Parathyroid adenoma (tissue), 2 donors: ENCODE results near the gene RNF19B.

Experiments
- H2AFZ ChIP-seq: fragments of 300-600 bp; sonication (generic); one replicate; pipeline ENCODE4 v1.7.0; 2017; ENCODE audit warnings: antibody characterized with exemption, mild to moderate bottlenecking
- H3K27ac ChIP-seq: fragments of 300-600 bp; sonication (generic); one replicate; pipeline ENCODE4 v1.7.0; 2017
- H3K27me3 ChIP-seq: fragments of 300-600 bp; sonication (generic); one replicate; pipeline ENCODE4 v1.7.0; 2017; ENCODE audit warnings: low read length; ENCODE audit not compliant: control insufficient read depth, insufficient read depth
- H3K36me3 ChIP-seq: fragments of 300-600 bp; sonication (generic); one replicate; pipeline ENCODE4 v1.7.0; 2017; ENCODE audit warnings: low read length; ENCODE audit not compliant: control insufficient read depth, insufficient read depth
- H3K4me1 ChIP-seq: fragments of 300-600 bp; sonication (generic); one replicate; pipeline ENCODE4 v1.7.0; 2017; ENCODE audit warnings: control low read depth
- H3K4me2 ChIP-seq: fragments of 300-600 bp; sonication (generic); one replicate; pipeline ENCODE4 v1.7.0; 2017; ENCODE audit warnings: low read length
- H3K4me3 ChIP-seq: fragments of 300-600 bp; sonication (generic); one replicate; pipeline ENCODE4 v1.7.0; 2017; ENCODE audit warnings: low read depth, low read length
- H3K79me2 ChIP-seq: fragments of 300-600 bp; sonication (generic); one replicate; pipeline ENCODE4 v1.7.0; 2017; ENCODE audit warnings: control low read depth
- H3K9ac ChIP-seq: fragments of 300-600 bp; sonication (generic); one replicate; pipeline ENCODE4 v1.7.0; 2017; ENCODE audit warnings: mild to moderate bottlenecking
- H3K9me3 ChIP-seq: fragments of 300-600 bp; sonication (generic); one replicate; pipeline ENCODE4 v1.7.0; 2017; ENCODE audit warnings: low read length; ENCODE audit not compliant: control insufficient read depth
- TF ChIP-seq, protein P1 (sequence below): fragments of 300-600 bp; sonication (generic); IDR thresholded peaks from one replicate; pipeline ENCODE4 v1.7.0; 2017; ENCODE audit warnings: antibody characterized with exemption, mild to moderate bottlenecking
- donor health status: primary hyperparathyroidism.

The RNF19B gene

DNA sequence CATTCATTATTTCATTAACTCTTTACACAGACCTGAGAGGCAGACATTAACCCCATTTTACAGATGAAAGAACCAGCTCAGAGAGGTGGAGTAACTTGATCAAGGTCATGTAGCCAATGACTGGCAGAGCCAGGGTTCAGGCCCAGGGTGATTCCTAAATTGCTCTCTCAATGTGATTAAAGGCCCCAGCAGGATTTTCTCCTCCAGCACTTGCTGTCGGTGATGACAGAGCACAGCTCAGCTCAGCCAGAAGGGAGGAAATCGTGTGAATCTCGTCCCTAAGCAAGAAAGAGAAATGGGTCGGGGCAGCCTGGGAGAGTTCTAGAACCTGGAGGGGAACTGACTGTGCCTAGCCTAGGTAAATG is 19.5 kb upstream of the RNF19B start:
- H3K79me2 ChIP-seq: no peaks in the 10 kb centered on the region
- no peak overlapping the region for H3K9ac ChIP-seq
- no peak overlapping the region for H3K27ac ChIP-seq
- H3K4me3 ChIP-seq: no peak overlapping the region
- H3K9me3 ChIP-seq: no peaks in the 10 kb centered on the region
- H3K36me3 ChIP-seq: no peaks in the 10 kb centered on the region
- H3K27me3 ChIP-seq: no peaks in the 10 kb centered on the region
- H3K4me1 ChIP-seq: no peaks in the 10 kb centered on the region
- TF ChIP-seq, protein P1, sequence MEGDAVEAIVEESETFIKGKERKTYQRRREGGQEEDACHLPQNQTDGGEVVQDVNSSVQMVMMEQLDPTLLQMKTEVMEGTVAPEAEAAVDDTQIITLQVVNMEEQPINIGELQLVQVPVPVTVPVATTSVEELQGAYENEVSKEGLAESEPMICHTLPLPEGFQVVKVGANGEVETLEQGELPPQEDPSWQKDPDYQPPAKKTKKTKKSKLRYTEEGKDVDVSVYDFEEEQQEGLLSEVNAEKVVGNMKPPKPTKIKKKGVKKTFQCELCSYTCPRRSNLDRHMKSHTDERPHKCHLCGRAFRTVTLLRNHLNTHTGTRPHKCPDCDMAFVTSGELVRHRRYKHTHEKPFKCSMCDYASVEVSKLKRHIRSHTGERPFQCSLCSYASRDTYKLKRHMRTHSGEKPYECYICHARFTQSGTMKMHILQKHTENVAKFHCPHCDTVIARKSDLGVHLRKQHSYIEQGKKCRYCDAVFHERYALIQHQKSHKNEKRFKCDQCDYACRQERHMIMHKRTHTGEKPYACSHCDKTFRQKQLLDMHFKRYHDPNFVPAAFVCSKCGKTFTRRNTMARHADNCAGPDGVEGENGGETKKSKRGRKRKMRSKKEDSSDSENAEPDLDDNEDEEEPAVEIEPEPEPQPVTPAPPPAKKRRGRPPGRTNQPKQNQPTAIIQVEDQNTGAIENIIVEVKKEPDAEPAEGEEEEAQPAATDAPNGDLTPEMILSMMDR: no peak
- H3K4me2 ChIP-seq: no peak overlapping the region
- H2AFZ ChIP-seq: no peak overlapping the region

DNA sequence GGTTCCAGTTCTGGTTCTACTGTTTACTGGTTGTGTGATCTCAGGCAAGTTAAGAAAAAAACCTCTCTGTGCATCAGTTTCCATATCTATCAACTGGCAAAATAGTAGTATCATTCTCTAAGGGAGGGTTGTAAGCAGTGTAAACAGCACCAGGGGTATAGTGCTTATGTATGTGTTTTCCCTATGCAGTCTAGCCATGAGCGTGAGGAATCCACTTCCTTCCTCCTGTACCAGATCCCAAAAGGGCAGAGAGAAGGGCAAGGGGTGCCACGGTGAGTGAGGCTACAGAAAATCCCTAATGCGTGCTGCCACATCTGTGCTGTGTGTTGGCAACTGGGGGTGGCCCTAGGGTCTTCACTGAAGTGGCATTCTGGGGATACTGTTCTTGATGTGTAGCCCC is 18.4 kb upstream of the RNF19B start:
- Histone ChIP-seq H3K9ac (no peak overlapping the region), H3K27me3 (no peaks in the 10 kb centered on the region), H3K36me3 (no peaks in the 10 kb centered on the region), H2AFZ (no peak overlapping the region), H3K9me3 (no peaks in the 10 kb centered on the region), H3K27ac (no peak overlapping the region), H3K4me1 (no peaks in the 10 kb centered on the region), H3K4me2 (no peak overlapping the region), H3K4me3 (no peak overlapping the region), H3K79me2 (no peaks in the 10 kb centered on the region)
- TF ChIP-seq, protein P1: no peak

DNA sequence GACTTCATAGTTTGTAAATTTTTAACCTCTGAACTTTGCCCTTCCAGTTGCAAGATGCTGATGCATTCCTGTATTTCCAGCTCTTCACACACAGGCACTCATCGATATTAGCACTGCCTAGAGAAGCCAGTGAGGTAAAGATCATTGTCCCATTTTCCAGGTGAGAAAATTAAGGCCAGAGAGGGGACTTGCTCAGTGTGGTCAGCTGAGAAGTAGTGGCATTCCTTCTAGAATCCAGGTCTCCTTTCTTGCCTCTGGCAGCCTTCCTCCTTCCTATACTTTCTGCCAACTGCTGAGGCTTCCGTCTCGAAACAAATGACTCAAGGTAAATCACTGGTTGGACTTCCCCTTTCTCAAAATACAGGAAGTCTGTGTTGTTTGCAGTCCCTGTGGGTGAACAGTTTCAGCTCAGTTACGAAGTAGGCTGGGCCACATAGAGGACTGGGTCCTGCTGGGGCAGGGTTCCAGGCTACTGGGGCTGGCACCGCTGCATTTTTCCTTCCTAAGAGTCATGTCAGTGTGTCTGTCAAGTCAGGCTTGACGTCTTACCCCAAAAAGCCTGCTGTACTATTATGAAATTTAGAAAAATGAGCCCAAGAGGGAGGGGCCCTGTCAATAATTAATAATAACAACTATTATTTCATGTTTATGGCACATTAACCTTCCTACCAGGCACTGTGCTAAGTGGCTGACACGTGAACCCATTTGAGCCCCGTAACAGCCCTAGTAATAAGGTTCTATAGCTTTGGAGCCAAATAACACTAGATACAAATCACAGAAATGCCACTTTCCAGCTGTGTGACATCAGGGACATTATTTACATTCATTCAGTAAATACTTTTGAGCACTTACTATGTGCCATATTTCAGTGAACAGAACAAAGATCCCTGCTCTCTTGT is 16.6 kb upstream of the RNF19B start:
- Histone ChIP-seq H2AFZ (no peak overlapping the region), H3K9ac (no peak overlapping the region), H3K4me2 (peak overlapping the region; percentile 3), H3K36me3 (no peaks in the 10 kb centered on the region), H3K9me3 (no peaks in the 10 kb centered on the region), H3K27ac (peak overlapping the region; percentile 51), H3K79me2 (no peaks in the 10 kb centered on the region), H3K4me3 (peak overlapping the region; percentile 6), H3K4me1 (no peaks in the 10 kb centered on the region), H3K27me3 (no peaks in the 10 kb centered on the region)
- TF ChIP-seq, protein P1: no peak

DNA sequence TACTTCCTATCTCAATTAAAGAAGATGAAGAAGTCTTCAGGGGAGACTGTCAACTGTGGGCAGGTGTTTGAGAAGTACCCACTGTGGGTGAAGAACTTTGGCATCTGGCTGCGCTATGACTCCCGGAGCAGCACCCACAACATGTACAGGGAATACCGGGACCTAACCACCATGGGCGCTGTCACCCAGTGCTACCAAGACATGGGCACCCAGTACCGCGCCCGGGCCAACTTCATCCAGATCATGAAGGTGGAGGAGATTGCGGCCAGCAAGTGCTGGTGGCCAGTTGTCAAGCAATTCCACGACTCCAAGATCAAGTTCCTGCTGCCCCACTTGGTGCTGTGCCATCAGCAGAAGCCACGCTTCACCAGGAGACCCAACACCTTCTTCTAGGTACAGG is 15.5 kb upstream of the RNF19B start:
- Histone ChIP-seq H3K27me3 (no peaks in the 10 kb centered on the region), H3K36me3 (no peaks in the 10 kb centered on the region), H3K4me2 (no peak overlapping the region), H3K4me3 (no peak overlapping the region), H3K79me2 (no peaks in the 10 kb centered on the region), H2AFZ (no peak overlapping the region), H3K27ac (no peak overlapping the region), H3K9me3 (no peaks in the 10 kb centered on the region), H3K4me1 (no peaks in the 10 kb centered on the region), H3K9ac (no peak overlapping the region)
- TF ChIP-seq, protein P1: no peak

DNA sequence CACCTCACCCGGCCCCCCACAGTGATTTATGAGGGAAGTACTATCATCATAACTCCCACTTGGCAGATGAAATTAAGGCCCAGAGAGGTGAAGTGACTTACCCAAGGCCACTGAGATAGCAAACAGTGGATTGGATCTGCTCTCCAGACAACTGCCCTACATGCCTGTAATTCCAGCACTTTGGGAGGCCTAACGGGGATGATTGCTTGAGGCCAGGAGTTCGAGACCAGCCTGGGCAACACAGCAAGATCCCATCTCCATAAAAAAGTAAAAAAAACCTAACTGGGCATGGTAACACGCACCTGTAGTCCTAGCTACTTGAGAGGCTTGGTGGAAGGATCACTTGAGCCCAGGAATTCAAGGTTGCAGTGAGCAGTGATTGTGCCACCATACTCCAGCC is 14.2 kb upstream of the RNF19B start:
- no peak overlapping the region for H3K4me3 ChIP-seq
- H3K27me3 ChIP-seq: no peaks in the 10 kb centered on the region
- H3K9ac ChIP-seq: no peak overlapping the region
- no peaks in the 10 kb centered on the region for H3K79me2 ChIP-seq
- TF ChIP-seq, protein P1: no peak
- no peak overlapping the region for H3K4me2 ChIP-seq
- H2AFZ ChIP-seq: no peak overlapping the region
- H3K9me3 ChIP-seq: no peaks in the 10 kb centered on the region
- H3K36me3 ChIP-seq: no peaks in the 10 kb centered on the region
- no peak overlapping the region for H3K27ac ChIP-seq
- no peaks in the 10 kb centered on the region for H3K4me1 ChIP-seq
